Peyer's patch (tissue), 4 donors: ENCODE data around the gene SYVN1.

Experiments used
- POLR2A ChIP-seq, 2 donors: fragments of 450-650 bp; IDR thresholded peaks; one replicate each; pipeline ENCODE4 v1.5.1; 2017; ENCODE audit warnings: antibody characterized with exemption in 2 of 2, mild to moderate bottlenecking in 2 of 2, moderate library complexity in 2 of 2
- TF ChIP-seq, protein P1 (sequence below), 6 experiments: fragments of 450-650 bp in 4 of 6; fragments of 200-600 bp in 2 of 6; sonication (generic) in 1 of 6; IDR thresholded peaks; one replicate each; pipeline ENCODE4 v1.5.1; 2017 to 2019; ENCODE audit warnings: antibody characterized with exemption in 6 of 6, mild to moderate bottlenecking in 3 of 6, moderate library complexity in 1 of 6

DNA sequence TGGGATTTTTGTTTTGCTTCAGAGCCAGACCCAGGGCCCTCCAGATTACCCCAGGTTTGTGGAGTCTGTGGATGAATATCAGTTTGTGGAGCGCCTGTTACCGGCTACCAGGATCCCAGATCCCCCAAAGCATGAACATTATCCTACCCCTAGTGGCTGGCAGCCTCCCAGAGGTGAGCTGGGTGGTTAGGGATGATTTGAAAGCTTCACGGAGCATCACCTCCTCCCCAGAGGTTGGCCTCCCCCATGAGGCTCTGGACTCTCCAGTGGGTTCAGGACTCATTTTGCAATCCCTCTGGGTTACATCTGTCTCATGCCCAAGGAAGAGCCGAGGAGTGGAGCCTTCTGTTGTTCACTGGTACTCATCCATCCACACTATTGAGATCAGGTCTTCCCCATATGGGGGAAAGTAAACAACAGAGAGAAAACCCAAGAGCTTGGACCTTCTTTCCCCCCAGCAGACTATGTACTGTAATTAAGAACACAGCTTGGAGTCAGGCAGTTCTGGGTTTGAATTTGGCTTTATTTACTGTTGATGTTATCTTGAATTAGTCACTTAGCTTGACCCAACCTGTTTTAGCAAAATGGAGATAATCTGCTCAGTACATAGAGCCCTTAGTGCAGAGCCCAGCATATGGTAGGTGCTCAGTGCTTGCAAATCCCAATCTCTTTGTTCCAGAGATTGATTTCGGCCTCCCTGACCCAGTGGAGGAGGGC lies 9.7 kb downstream of the SYVN1 start:
- TF ChIP-seq, protein P1, sequence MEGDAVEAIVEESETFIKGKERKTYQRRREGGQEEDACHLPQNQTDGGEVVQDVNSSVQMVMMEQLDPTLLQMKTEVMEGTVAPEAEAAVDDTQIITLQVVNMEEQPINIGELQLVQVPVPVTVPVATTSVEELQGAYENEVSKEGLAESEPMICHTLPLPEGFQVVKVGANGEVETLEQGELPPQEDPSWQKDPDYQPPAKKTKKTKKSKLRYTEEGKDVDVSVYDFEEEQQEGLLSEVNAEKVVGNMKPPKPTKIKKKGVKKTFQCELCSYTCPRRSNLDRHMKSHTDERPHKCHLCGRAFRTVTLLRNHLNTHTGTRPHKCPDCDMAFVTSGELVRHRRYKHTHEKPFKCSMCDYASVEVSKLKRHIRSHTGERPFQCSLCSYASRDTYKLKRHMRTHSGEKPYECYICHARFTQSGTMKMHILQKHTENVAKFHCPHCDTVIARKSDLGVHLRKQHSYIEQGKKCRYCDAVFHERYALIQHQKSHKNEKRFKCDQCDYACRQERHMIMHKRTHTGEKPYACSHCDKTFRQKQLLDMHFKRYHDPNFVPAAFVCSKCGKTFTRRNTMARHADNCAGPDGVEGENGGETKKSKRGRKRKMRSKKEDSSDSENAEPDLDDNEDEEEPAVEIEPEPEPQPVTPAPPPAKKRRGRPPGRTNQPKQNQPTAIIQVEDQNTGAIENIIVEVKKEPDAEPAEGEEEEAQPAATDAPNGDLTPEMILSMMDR (IDR thresholded peaks at IDR 0.05) = no peak
- no peak for TF ChIP-seq POLR2A (IDR thresholded peaks at IDR 0.05)
